Nephron (organoid): ENCODE data around the gene NRF1.
"Not testable (repeated sequence)": the region's sequence is repeated elsewhere in the genome, so short reads cannot be mapped to it uniquely, and the experiment has no call there.

ENCODE experiments used
- H3K27ac Mint-ChIP-seq, 3 experiments: 2 replicates each; pipeline ENCODE4 v1.8.0; 2020; ENCODE audit warnings: mixed read lengths in 3 of 3, mild to moderate bottlenecking in 2 of 3, moderate library complexity in 1 of 3
- H3K27me3 Mint-ChIP-seq: 2 replicates; pipeline ENCODE4 v1.8.0; 2021; ENCODE audit warnings: low read depth, mild to moderate bottlenecking, moderate library complexity, mixed read lengths
- H3K36me3 Mint-ChIP-seq: 2 replicates; pipeline ENCODE4 v1.8.0; 2020; ENCODE audit warnings: low read depth, mixed read lengths
- H3K4me1 Mint-ChIP-seq: 2 replicates; pipeline ENCODE4 v1.8.0; 2020; ENCODE audit warnings: mixed read lengths
- H3K4me3 Mint-ChIP-seq, 3 experiments: 2 replicates each; pipeline ENCODE4 v1.8.0; 2020; ENCODE audit warnings: mild to moderate bottlenecking in 3 of 3, mixed read lengths in 3 of 3, moderate library complexity in 2 of 3
- H3K9me3 Mint-ChIP-seq: 2 replicates; pipeline ENCODE4 v1.8.0; 2020; ENCODE audit warnings: mixed read lengths
- TF ChIP-seq, protein P1 (sequence below), 3 experiments: fragments of 200-600 bp; sonication (generic); IDR thresholded peaks; one replicate each; pipeline ENCODE4 v1.5.0; 2021; ENCODE audit warnings: antibody characterized with exemption in 3 of 3; ENCODE audit not compliant: unreplicated experiment in 3 of 3

NRF1 gene

DNA sequence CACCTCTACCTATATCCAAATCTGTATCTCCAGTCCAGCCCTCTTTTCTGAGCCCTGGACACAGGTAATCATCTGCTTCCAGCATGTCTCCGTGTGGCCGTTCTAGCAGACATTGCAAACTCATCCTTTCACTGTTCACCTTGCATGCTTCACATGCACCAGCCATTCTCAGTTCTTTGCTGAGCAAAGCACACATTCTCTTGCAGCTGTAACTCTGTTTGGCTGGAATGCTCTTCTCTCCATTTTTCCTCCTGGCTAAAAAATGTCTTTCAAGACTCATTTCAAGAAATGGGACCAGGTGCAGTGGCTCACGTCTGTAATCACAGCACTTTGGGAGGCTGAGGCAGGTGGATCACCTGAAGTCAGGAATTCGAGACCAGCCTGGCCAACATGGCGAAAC, 40.3 kb upstream of the NRF1 start:
- TF ChIP-seq, protein P1, sequence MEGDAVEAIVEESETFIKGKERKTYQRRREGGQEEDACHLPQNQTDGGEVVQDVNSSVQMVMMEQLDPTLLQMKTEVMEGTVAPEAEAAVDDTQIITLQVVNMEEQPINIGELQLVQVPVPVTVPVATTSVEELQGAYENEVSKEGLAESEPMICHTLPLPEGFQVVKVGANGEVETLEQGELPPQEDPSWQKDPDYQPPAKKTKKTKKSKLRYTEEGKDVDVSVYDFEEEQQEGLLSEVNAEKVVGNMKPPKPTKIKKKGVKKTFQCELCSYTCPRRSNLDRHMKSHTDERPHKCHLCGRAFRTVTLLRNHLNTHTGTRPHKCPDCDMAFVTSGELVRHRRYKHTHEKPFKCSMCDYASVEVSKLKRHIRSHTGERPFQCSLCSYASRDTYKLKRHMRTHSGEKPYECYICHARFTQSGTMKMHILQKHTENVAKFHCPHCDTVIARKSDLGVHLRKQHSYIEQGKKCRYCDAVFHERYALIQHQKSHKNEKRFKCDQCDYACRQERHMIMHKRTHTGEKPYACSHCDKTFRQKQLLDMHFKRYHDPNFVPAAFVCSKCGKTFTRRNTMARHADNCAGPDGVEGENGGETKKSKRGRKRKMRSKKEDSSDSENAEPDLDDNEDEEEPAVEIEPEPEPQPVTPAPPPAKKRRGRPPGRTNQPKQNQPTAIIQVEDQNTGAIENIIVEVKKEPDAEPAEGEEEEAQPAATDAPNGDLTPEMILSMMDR (IDR thresholded peaks at IDR 0.05; ENCODE audit: unreplicated experiment in 3 of 3): no peak
- Mint-ChIP-seq H3K9me3 (peaks cover 21% of the 10 kb centered on the region), H3K4me3 (no peak overlapping the region), H3K36me3 (peaks cover 1% of the 10 kb centered on the region), H3K27me3 (peaks cover 4% of the 10 kb centered on the region), H3K4me1 (peaks cover 5% of the 10 kb centered on the region), H3K27ac (no peak overlapping the region)

DNA sequence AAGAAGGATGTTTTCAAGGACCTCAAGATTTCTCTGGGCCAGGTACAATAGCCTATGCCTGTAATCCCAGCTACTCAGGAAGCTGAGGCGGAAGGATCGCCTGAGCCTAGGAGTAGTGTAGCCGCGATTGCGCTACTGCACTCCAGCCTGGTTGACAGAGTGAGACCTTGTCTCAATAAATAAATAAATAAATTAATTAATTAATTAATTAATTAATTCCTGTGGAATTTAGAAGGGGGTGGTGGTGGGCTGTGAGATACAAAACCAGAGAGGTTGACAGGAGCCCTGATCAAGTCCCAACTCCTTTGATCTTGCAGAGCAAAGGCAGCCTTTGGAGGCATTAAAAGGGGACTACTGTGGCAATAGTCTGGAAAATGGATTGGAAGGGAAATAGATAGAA, 39.3 kb upstream of the NRF1 start:
- Mint-ChIP-seq H3K9me3 (peaks cover 22% of the 10 kb centered on the region), H3K27me3 (peaks cover 4% of the 10 kb centered on the region), H3K4me3 (no peak overlapping the region), H3K4me1 (peaks cover 5% of the 10 kb centered on the region), H3K36me3 (peaks cover 5% of the 10 kb centered on the region), H3K27ac (no peak overlapping the region)
- TF ChIP-seq, protein P1 (IDR thresholded peaks at IDR 0.05; ENCODE audit: unreplicated experiment in 3 of 3): no peak

DNA sequence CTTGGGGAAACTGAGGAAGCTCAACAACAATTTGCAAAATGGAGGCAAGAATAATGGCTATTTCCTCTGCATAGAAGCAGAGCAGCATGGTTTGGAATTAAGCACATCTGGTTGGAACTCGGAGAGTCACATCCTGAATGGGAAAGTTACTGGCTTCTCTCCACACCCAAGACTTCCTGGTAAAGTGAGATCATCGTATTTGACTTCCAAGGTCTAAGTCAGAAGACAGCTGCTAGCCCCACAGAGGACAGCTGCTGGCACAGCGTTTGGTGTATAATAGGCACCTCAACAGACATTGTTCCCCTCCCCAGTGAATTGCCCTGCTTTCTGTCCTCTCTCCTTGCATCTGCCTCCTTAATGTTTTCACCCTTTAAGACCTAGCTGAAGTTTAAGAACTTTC, 37.0 kb upstream of the NRF1 start:
- H3K4me3 Mint-ChIP-seq: no peak overlapping the region
- H3K27me3 Mint-ChIP-seq: peaks cover 4% of the 10 kb centered on the region
- peaks cover 9% of the 10 kb centered on the region for H3K36me3 Mint-ChIP-seq

DNA sequence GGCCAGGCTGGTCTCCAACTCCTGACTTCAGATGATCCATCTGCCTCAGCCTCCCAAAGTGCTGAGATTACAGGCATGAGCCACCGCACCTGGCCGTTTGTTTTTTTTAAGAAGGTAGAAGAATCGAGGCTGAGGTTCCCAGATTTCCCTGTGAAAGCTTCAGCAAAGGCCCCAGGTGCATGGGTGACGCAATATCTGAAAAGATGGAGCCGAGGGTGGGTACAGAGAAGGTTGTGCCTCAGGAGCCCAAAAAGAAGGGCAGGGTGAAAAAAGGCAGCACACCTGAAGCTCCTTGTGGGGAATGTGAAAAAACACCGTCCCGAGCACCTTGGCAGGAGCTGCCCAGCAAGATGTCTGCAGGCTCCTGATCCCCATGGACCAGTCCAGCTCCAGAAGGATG, 35.8 kb upstream of the NRF1 start:
- H3K36me3 Mint-ChIP-seq: peaks cover 9% of the 10 kb centered on the region
- TF ChIP-seq, protein P1 (IDR thresholded peaks at IDR 0.05; ENCODE audit: unreplicated experiment in 3 of 3): no peak
- H3K4me3 Mint-ChIP-seq: no peak overlapping the region
- H3K4me1 Mint-ChIP-seq: peaks cover 5% of the 10 kb centered on the region
- peaks cover 24% of the 10 kb centered on the region for H3K9me3 Mint-ChIP-seq
- no peak overlapping the region for H3K27ac Mint-ChIP-seq
- peaks cover 4% of the 10 kb centered on the region for H3K27me3 Mint-ChIP-seq

More for the DNA sequence above, 37.0 kb upstream of the NRF1 start:
- Mint-ChIP-seq H3K4me1 (peaks cover 5% of the 10 kb centered on the region), H3K27ac (peak overlapping the region in 1 of 3 experiments; percentile 33), H3K9me3 (peaks cover 23% of the 10 kb centered on the region)
- TF ChIP-seq, protein P1 (IDR thresholded peaks at IDR 0.05; ENCODE audit: unreplicated experiment in 3 of 3): no peak

DNA sequence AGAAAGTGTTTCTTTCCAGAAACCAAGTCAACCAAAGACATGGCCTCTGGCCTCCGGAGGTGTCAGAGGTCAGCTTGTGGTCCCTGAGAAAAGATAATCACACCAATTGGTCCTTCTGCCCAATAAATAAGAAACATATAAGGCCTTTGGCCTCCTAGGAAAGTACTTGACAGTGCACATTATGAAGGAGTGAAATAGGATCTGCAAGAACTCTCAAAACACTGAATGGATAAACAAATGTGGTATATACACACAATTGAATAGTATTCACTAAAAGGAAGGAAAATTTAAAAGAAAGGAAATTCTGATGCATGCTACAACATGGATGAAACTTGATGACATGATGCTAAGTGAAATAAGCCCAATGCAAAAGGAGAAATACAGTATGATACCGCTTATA, 35.4 kb upstream of the NRF1 start:
- TF ChIP-seq, protein P1 (IDR thresholded peaks at IDR 0.05; ENCODE audit: unreplicated experiment in 3 of 3): no peak
- peaks cover 5% of the 10 kb centered on the region for H3K4me1 Mint-ChIP-seq
- H3K27me3 Mint-ChIP-seq: peaks cover 4% of the 10 kb centered on the region
- no peak overlapping the region for H3K4me3 Mint-ChIP-seq
- H3K27ac Mint-ChIP-seq: no peak overlapping the region
- peaks cover 28% of the 10 kb centered on the region for H3K9me3 Mint-ChIP-seq
- peaks cover 9% of the 10 kb centered on the region for H3K36me3 Mint-ChIP-seq

DNA sequence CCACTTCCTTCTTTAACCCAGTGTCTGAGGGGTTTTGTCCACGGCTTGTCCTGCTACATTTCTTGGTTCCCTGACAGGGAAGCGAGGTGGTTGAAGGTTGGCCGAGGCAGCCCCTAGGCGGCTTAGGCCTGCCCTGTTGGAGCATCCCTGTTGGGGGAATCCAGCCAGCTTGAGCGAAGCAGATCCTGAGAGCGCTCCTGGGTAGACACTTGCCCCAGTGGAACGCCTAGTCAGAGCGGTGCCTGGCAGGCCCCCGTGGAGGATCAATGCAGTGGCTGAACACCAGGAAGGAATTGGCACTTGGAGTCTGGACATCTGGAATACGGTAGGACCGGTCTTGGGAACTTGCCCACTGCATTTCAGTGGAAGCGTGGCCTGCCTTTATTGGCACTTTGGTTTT, 32.7 kb upstream of the NRF1 start:
- TF ChIP-seq, protein P1 (IDR thresholded peaks at IDR 0.05; ENCODE audit: unreplicated experiment in 3 of 3): no peak
- peaks cover 5% of the 10 kb centered on the region for H3K4me1 Mint-ChIP-seq
- H3K36me3 Mint-ChIP-seq: peaks cover 9% of the 10 kb centered on the region
- no peak overlapping the region for H3K4me3 Mint-ChIP-seq
- H3K9me3 Mint-ChIP-seq: peaks cover 43% of the 10 kb centered on the region
- no peaks in the 10 kb centered on the region for H3K27me3 Mint-ChIP-seq
- H3K27ac Mint-ChIP-seq: no peak overlapping the region

DNA sequence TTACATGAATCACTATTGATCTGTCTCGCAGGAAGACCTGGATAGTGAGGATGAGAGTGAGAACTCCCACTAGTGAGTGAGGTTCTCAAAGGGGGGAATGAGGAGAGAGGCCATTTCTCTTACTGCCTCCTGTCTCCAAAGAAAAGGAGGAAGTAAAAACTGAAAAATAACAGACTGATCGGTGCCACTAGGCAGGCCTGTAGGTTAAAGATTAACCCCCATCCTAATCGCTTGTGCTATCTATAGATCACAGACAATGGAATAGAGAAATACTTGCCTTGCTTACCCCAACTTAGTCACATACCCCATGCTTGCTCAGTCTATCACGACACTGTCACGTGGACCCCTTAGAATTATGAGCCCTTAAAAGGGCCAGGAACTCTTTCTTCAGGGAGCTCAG, 25.3 kb upstream of the NRF1 start:
- H3K27me3 Mint-ChIP-seq, H3K4me1 Mint-ChIP-seq, H3K4me3 Mint-ChIP-seq, H3K27ac Mint-ChIP-seq: not testable (repeated sequence)
- Mint-ChIP-seq H3K36me3 (peaks cover 11% of the 10 kb centered on the region), H3K9me3 (peaks cover 52% of the 10 kb centered on the region)
